A549 (cell line): ENCODE results near the gene SLC39A11. TPM values are rescaled to one million over a fixed set of nuclear protein-coding genes. Genes with fewer than 3 reads are reported as not detected.

Source experiments
- ATAC-seq, 2 experiments: fragments of 200-7000 bp in 1 of 2; fragments of >200 bp in 1 of 2; cut with Nextera tagmentation in 1 of 2; cut with Tn5 transposase in 1 of 2; 3 replicates each; pipeline versions ENCODE4 v1.8.0 to v1.9.1; 2018 to 2020; ENCODE audit warnings: mild to moderate bottlenecking in 1 of 2, moderate library complexity in 1 of 2
- CTCF ChIA-PET: fragments of 300-600 bp; sonication (Branson Sonifier 250); formaldehyde crosslinking; extraction: SDS; loops from one replicate; lab custom pipeline; 2021; ENCODE audit warnings: antibody characterized with exemption, inconsistent platforms; lab: Yijun Ruan, JAX
- POLR2A ChIA-PET: fragments of 350-600 bp; formaldehyde crosslinking; extraction: SDS; loops from one replicate; lab custom pipeline; 2021; ENCODE audit warnings: antibody characterized with exemption, inconsistent platforms; lab: Yijun Ruan, JAX
- DNase-seq, 2 experiments: peaks; one replicate each; pipeline versions ENCODE4 v3.0.0 to v3.0.0-alpha.2; 2011 to 2016; ENCODE audit warnings: low read depth in 1 of 2, low spot score in 1 of 2
- FAIRE-seq: peaks from 2 replicates; lab custom pipeline; 2011; peaks lifted over from hg19 to GRCh38; lab: Jason Lieb, UNC
- H3K27ac ChIP-seq, 2 experiments: fragments of >200 bp; sonication (Bioruptor Twin); formaldehyde crosslinking; 3 replicates each; pipeline ENCODE4 v1.5.1; 2016 to 2017
- H3K4me1 ChIP-seq: fragments of >200 bp; sonication (Bioruptor Twin); formaldehyde crosslinking; 3 replicates; pipeline ENCODE4 v1.6.1; 2016
- H3K4me2 ChIP-seq: fragments of >200 bp; sonication (Bioruptor Twin); formaldehyde crosslinking; 3 replicates; pipeline ENCODE4 v1.6.1; 2016
- H3K4me3 ChIP-seq: fragments of >200 bp; sonication (Bioruptor Twin); formaldehyde crosslinking; 3 replicates; pipeline ENCODE4 v1.5.1; 2016
- H3K9me3 ChIP-seq: fragments of >200 bp; sonication (Bioruptor Twin); formaldehyde crosslinking; 3 replicates; pipeline ENCODE4 v1.6.1; 2016
- BCL3 ChIP-seq: fragments of >200 bp; sonication (Bioruptor Twin); formaldehyde crosslinking; IDR thresholded peaks from 3 replicates; pipeline ENCODE4 v1.6.1; 2016
- BHLHE40 ChIP-seq: IDR thresholded peaks from 2 replicates; pipeline ENCODE4 v1.6.1; 2012; ENCODE audit warnings: low read depth, low read length, inconsistent platforms
- CEBPB ChIP-seq, 2 experiments: fragments of >200 bp in 1 of 2; sonication (Bioruptor Twin) in 1 of 2; formaldehyde crosslinking in 1 of 2; IDR thresholded peaks; 2 replicates each; pipeline ENCODE4 v1.6.1; 2012 to 2016
- CHD2 ChIP-seq: fragments of 150-350 bp; IDR thresholded peaks from 2 replicates; pipeline ENCODE4 v1.6.1; 2014; ENCODE audit warnings: low read length; ENCODE audit not compliant: partially characterized antibody
- CTCF ChIP-seq: fragments of >200 bp; sonication (Bioruptor Twin); formaldehyde crosslinking; IDR thresholded peaks from 3 replicates; pipeline ENCODE4 v1.5.1; 2016
- E2F6 ChIP-seq: IDR thresholded peaks from 2 replicates; pipeline ENCODE4 v1.6.1; 2012; ENCODE audit warnings: low read depth, borderline replicate concordance
- EHF ChIP-seq: fragments of 250-450 bp; sonication (Bioruptor Pico); IDR thresholded peaks from 2 replicates; pipeline ENCODE4 v1.5.0; 2020; ENCODE audit warnings: mild to moderate bottlenecking
- EP300 ChIP-seq, 2 experiments: fragments of >200 bp; sonication (Bioruptor Twin); formaldehyde crosslinking; IDR thresholded peaks; 2 replicates in 1 of 2; 3 replicates in 1 of 2; pipeline ENCODE4 v1.6.1; 2016 to 2017
- FOSL2 ChIP-seq, 2 experiments: fragments of 450-650 bp in 1 of 2; fragments of >200 bp in 1 of 2; sonication (Bioruptor Twin) in 1 of 2; formaldehyde crosslinking; IDR thresholded peaks; 2 replicates each; pipeline versions ENCODE4 v1.5.0 to v1.6.1; 2016 to 2020; ENCODE audit warnings: mild to moderate bottlenecking in 1 of 2, moderate library complexity in 1 of 2
- HDAC2 ChIP-seq: fragments of 200-600 bp; sonication (generic); IDR thresholded peaks from 2 replicates; pipeline ENCODE4 v1.6.1; 2016
- HES2 ChIP-seq: fragments of >200 bp; sonication (Bioruptor Twin); formaldehyde crosslinking; IDR thresholded peaks from 2 replicates; pipeline ENCODE4 v1.6.1; 2016
- HOXB13 ChIP-seq: fragments of 250-450 bp; sonication (Bioruptor Pico); IDR thresholded peaks from 2 replicates; pipeline ENCODE4 v1.5.0; 2020; ENCODE audit warnings: low read depth, mild to moderate bottlenecking, moderate library complexity
- HOXB5 ChIP-seq: fragments of 250-450 bp; sonication (Bioruptor Pico); IDR thresholded peaks from 2 replicates; pipeline ENCODE4 v1.5.0; 2020; ENCODE audit warnings: mild to moderate bottlenecking, moderate library complexity
- JUN ChIP-seq, 2 experiments: fragments of >200 bp; sonication (Bioruptor Twin); formaldehyde crosslinking; IDR thresholded peaks; 2 replicates in 1 of 2; 3 replicates in 1 of 2; pipeline ENCODE4 v1.6.1; 2016 to 2017
- KDM1A ChIP-seq: fragments of 200-600 bp; sonication (generic); IDR thresholded peaks from 2 replicates; pipeline ENCODE4 v1.6.1; 2016; ENCODE audit warnings: low read depth, mild to moderate bottlenecking
- MAX ChIP-seq: IDR thresholded peaks from 2 replicates; pipeline ENCODE4 v1.6.1; 2012
- MAZ ChIP-seq: fragments of 150-350 bp; IDR thresholded peaks from 2 replicates; pipeline ENCODE4 v1.6.1; 2014; ENCODE audit warnings: antibody characterized with exemption, low read depth, low read length, borderline replicate concordance
- NFE2L2 ChIP-seq: fragments of 150-350 bp; conservative IDR thresholded peaks from 2 replicates; pipeline ENCODE4 v1.6.1; 2014; ENCODE audit warnings: low read length
- NR3C1 ChIP-seq: fragments of >200 bp; sonication (Bioruptor Twin); formaldehyde crosslinking; IDR thresholded peaks from 3 replicates; pipeline ENCODE4 v1.6.1; 2017
- RAD21 ChIP-seq, 2 experiments: fragments of >200 bp in 1 of 2; sonication (Bioruptor Twin) in 1 of 2; formaldehyde crosslinking in 1 of 2; IDR thresholded peaks in 1 of 2; conservative IDR thresholded peaks in 1 of 2; 2 replicates in 1 of 2; 3 replicates in 1 of 2; pipeline ENCODE4 v1.6.1; 2012 to 2018; ENCODE audit warnings: inconsistent platforms in 1 of 2
- SMC3 ChIP-seq: fragments of >200 bp; sonication (Bioruptor Twin); formaldehyde crosslinking; IDR thresholded peaks from 3 replicates; pipeline ENCODE4 v1.6.1; 2018; ENCODE audit warnings: inconsistent platforms
- SREBF2 ChIP-seq: fragments of 450-650 bp; IDR thresholded peaks from 2 replicates; pipeline ENCODE4 v1.6.1; 2014; ENCODE audit warnings: mild to moderate bottlenecking, moderate library complexity
- TFCP2L1 ChIP-seq: fragments of 250-450 bp; sonication (Bioruptor Pico); IDR thresholded peaks from 2 replicates; pipeline ENCODE4 v1.5.0; 2021; ENCODE audit warnings: mild to moderate bottlenecking
- TP53 ChIP-seq: fragments of 250-450 bp; sonication (Bioruptor Pico); IDR thresholded peaks from 2 replicates; pipeline ENCODE4 v1.5.0; 2021; ENCODE audit warnings: mild to moderate bottlenecking, moderate library complexity
- WGBS: methylation state at CpG from one replicate; pipeline ENCODE4 v1.1.6; 2017; ENCODE audit errors: missing lambda C conversion rate; 5-methylcytosine and 5-hydroxymethylcytosine counted together
- polyA plus RNA-seq, 4 experiments: library from polyadenylated mRNA; depleted of rRNA in 3 of 4; stranded (reverse); fragments of >200 nt; fragmentation: RNase III in 1 of 4; extraction: RNeasy Plus Mini Kit Qiagen cat#74134 plus additional on column Dnase treatment in 1 of 4; gene quantifications; 2 replicates in 3 of 4; 3 replicates in 1 of 4; pipeline ENCODE4 v1.2.3, GENCODE V29; 2011 to 2017

SLC39A11 gene
- polyA plus RNA-seq, 2 of the 4 experiments (the other 2 are of a cell fraction) = 18.4 to 25.2 TPM

GRCh38 chr17:72717676-72718075 lies 374.8 kb downstream of the SLC39A11 start:
- DNase-seq (no peak), ATAC-seq (no peak), FAIRE-seq (no peak)
- Histone ChIP-seq H3K9me3 (no peaks in the 10 kb centered on the region), H3K27ac (peak overlapping the region; percentile 84 to 85), H3K4me3 (no peak overlapping the region), H3K4me1 (peaks cover 41% of the 10 kb centered on the region), H3K4me2 (peak overlapping the region; percentile 64; the same call in 2 of the 3 replicates)
- ChIA-PET CTCF (interaction anchor here (0.8 to 22.2 kb wide), 8 partner anchors 8 to 538 kb away, joined by 3 to 578 read pairs (median 10); partner anchors contain the start of gene COG1), POLR2A (interaction anchor here (2.1 to 4.0 kb wide), 2 partner anchors 125 to 126 kb away, joined by 10 to 28 read pairs; no protein-coding TSS in a partner anchor)
- 77% methylated on average over 8 of the region's 8 CpGs for WGBS
- TF ChIP-seq KDM1A = no peak
- no peak for TF ChIP-seq MAZ
- no peak for TF ChIP-seq FOSL2 (IDR thresholded peaks at IDR 0.05)
- 0 out of 2 replicates have a peak, but pooled peaks have one; percentile 31 for TF ChIP-seq FOSL2 (CRISPR knock-in tag; IDR thresholded peaks at IDR 0.05)

GRCh38 chr17:72717276-72717675 lies 375.2 kb downstream of the SLC39A11 start:
- peak overlapping the region; percentile 64; the same call in 2 of the 3 replicates for H3K4me2 ChIP-seq
- CTCF ChIA-PET = interaction anchor here (0.8 to 22.2 kb wide), 10 partner anchors 9 to 538 kb away, joined by 3 to 578 read pairs (median 6); partner anchors contain the start of gene COG1

GRCh38 chr17:72715906-72716572 lies 376.4 kb downstream of the SLC39A11 start:
- ATAC-seq (peak; percentile 86 to 89), FAIRE-seq (peak; percentile 98), DNase-seq (peak; percentile 93 to 97)
- Histone ChIP-seq H3K4me3 (no peak overlapping the region), H3K9me3 (peaks cover 12% of the 10 kb centered on the region), H3K4me1 (peaks cover 41% of the 10 kb centered on the region), H3K4me2 (peak overlapping the region; percentile 64), H3K27ac (peak overlapping the region; percentile 84 to 85)
- ChIA-PET POLR2A (interaction anchor here (0.7 to 4.0 kb wide), 7 partner anchors 9 to 159 kb away, joined by 3 to 28 read pairs (median 5); no protein-coding TSS in a partner anchor), CTCF (interaction anchor here (0.8 to 22.2 kb wide), 9 partner anchors 10 to 516 kb away, joined by 3 to 578 read pairs (median 5); partner anchors contain the start of gene COG1)
- 26% methylated on average over 23 of the region's 23 CpGs for WGBS
- TF ChIP-seq RAD21 (conservative IDR thresholded peaks at IDR 0.05 in 1 of 2, IDR thresholded peaks at IDR 0.05 in 1 of 2) (peak; percentile 52 to 70; a peak in 4 of 5 replicates), CEBPB (IDR thresholded peaks at IDR 0.05) (peak; percentile 38 to 86), NFE2L2 (no peak), EHF (CRISPR knock-in tag) (peak; percentile 84; the same call in 1 of the 2 replicates), JUN (IDR thresholded peaks at IDR 0.05) (peak; percentile 94 to 98), EP300 (IDR thresholded peaks at IDR 0.05) (peak; percentile 97 to 98), E2F6 (peak; percentile 90; the same call in 1 of the 2 replicates), HES2 (peak; percentile 36; the same call in 1 of the 2 replicates), SREBF2 (no peak), HDAC2 (no peak), CHD2 (no peak), TFCP2L1 (CRISPR knock-in tag) (no peak)

More at GRCh38 chr17:72717276-72717675, 375.2 kb downstream of the SLC39A11 start:
- FAIRE-seq (no peak), DNase-seq (no peak), ATAC-seq (no peak)
- Histone ChIP-seq H3K9me3 (no peaks in the 10 kb centered on the region; the same call in 2 of the 3 replicates), H3K4me3 (no peak overlapping the region), H3K4me1 (peaks cover 41% of the 10 kb centered on the region), H3K27ac (peak overlapping the region; percentile 84 to 85)
- 87% methylated on average over 10 of the region's 10 CpGs for WGBS
- POLR2A ChIA-PET = interaction anchor here (2.1 to 4.0 kb wide), 2 partner anchors 124 to 126 kb away, joined by 10 to 28 read pairs; no protein-coding TSS in a partner anchor
- TF ChIP-seq NR3C1 (no peak), HES2 (no peak), CTCF (no peak), MAX (no peak), TP53 (CRISPR knock-in tag) (no peak), BHLHE40 (no peak), BCL3 (no peak), HOXB5 (CRISPR knock-in tag) (no peak), SMC3 (no peak), HOXB13 (CRISPR knock-in tag) (no peak)
